GM21423 (cell line): ENCODE data around the gene YAP1.

Experiments
- ATAC-seq: cut with Tn5 transposase; IDR thresholded peaks from one replicate; pipeline ENCODE4 v1.9.1; 2021; ENCODE audit warnings: mild to moderate bottlenecking, moderate library complexity; ENCODE audit not compliant: unreplicated experiment

YAP1 gene

DNA sequence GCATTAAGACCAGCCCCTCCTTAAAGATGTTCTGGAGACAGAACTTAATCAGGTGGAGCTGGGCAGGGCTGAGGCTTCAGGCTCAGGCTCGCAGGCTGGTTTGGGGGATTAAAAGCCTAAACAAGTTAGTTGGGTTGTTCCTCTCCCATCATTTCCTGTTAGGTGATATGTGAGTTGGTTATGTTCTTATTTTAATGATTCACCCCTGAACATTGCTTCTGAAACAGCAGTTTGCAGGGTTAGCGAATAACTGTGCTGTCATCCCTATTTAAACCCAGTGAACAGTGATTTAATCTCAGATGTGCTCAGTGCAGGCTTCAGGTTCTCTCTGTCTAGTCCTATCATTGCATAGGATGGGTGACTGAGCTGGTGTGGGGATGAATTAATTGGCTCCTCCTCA, 159.7 kb downstream of the YAP1 start:
- ATAC-seq: no peak

DNA sequence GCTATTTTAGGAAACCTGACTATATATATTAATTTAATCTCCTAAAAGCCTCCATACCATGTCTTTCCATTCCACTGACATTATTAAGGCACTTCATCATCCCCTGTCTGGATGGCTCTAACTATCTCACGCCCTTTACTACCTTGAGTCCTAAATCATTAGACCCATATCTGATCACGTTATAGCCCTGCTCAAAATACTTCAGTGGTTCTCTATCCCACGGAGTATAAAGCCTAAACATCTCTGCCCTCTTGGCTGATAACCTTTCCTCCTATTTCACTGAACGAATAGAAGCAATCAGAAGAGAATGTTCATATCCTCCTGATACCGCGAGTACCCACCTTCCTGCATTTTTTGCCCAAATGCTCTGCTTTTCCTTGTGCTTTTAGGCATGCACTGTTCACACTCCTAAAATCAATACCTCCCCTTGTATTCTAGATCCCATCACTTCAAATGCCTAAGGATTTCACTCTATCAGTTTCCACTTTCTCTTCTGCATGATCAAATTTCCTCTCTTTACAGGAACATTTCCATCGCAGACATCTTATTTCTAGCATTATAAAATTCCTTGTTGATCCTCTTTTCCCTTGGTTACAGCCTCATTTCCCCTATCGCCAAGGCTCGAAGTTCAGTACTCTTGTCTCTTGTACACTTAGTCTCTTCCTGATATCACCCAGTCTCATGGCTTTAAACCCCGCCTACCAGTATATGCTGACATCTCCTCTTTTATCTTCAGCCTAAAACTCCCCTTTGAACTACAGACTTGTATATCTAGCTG, 162.0 kb downstream of the YAP1 start:
- no peak for ATAC-seq

DNA sequence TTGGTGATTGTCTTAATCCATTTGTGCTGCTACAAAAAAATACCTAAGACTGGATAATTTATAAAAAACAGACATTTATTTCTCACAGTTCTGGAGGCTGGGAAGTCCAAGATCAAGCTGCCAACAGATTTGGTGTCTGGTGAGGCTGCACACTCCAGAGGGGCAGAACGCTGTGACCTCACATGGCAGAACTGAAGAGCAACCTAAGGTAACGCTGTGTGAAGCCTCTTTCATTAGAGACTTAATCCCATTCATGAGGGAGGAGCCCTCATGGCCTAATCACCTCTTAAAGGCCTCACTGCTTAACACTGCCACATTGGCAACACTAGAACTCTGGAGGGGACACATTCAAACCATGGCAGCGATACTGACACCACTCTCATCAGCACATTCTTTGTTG, 164.4 kb downstream of the YAP1 start:
- no peak for ATAC-seq

DNA sequence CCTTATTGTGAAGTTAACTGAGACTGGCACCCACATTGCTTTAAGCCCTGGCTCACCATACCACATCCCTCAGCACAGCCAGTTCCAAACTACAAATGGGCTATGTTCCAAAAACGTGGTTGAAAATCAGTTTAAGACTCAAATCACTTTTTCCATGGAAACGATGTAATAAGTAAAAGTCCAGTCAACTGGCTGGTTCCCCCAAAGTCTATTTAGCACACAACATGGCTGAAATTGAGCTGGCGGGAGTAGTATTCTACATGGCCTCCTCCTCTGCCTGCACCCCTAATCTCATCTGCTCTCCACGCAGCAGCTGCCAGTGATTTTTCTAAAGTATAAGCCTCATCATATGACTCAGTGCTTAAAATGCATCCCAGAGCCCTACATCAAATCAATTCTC, 166.1 kb downstream of the YAP1 start:
- ATAC-seq: no peak

DNA sequence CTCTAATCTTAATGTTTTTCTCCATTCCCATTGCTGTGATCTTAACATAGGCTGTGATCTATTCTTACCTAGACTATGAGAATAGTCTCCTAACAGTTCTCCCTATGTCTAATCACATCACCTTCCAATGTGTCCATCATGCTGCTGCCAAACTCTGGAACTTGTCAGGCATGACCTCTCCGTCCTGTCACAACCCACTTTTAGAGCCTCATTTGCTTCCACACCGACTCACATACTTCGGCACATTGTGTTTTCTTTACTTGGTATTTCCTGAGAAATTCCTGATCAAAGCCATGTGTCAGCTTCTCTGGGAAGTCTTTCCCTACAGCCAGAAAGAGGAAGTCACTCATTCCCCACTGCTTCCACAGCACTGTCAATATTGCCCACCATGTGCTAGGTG, 166.5 kb downstream of the YAP1 start:
- ATAC-seq: no peak

DNA sequence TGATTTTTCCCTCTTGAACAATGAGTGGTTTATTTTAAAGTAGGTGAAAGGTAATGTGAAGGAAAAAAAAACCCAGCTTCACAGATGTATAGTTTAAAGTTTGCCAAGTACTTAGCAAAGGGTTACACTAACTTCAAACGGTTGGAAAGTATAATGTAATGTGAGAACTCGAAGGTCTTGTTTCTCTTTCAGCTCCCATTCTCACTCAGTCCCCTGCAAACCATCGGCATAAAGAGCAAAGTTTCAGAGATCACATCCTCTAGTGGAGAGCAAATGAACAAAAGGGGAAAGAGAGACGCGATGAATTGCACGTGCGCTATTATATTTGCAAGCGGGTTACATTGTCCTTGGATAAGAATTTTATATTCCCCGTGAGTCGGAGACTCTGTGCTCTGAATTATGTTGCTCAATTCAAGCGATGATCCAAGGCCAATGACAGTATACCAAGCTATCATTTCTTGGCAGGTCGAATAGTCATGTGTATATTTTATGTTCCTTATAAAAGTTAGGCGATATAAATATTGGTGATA, 169.5 kb downstream of the YAP1 start:
- peak; percentile 96 for ATAC-seq

DNA sequence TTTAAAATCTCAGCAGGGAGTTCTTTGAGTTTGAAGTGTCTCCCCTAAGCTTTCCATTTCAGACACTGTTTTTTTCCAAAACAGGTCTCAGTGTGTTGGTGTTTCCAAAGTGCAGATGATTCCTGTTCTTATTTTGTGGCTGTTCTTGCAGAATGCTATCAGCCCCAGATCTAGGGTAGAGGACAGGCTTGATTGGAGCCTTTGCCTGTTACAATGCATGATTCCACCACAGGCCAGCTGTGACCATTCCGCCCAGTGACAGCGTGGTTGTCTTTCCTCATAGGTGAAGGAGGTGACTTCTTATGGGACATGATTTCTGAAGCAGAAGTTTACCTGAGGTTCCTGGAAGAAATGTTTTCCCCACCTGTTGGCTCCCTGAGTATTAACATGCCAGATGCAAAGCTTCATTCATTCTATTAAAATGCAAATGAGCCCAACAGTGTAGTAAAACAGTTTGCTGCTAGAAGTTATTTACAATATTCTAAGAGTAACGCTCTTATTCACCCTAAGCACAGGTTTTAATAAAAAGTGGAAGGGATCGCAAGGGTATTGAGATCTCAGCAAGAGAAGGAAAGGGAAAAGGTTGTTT, 170.1 kb downstream of the YAP1 start:
- no peak for ATAC-seq
